Measurements from ENCODE around the gene SMARCA4. TPM values are rescaled to one million over a fixed set of nuclear protein-coding genes. Genes with fewer than 3 reads are reported as not detected.
A peak's percentile ranks its signal among the peaks of the same experiment; 100 is the strongest.

The SMARCA4 gene
- total RNA-seq, 1 donor from 2014 or later, result 140 TPM

- no peak for DNase-seq (ENCODE audit: low spot score)
Observed at GRCh38 chr19:11033251-11033650, 72.4 kb downstream of the SMARCA4 start.

GRCh38 chr19:11033763-11034162 is 72.9 kb downstream of the SMARCA4 start:
- DNase-seq (ENCODE audit: low spot score), result no peak

- no peak for DNase-seq (ENCODE audit: low spot score)
Observed at GRCh38 chr19:11034449-11035213, 73.8 kb downstream of the SMARCA4 start.

GRCh38 chr19:11035441-11036377 is 74.9 kb downstream of the SMARCA4 start:
- DNase-seq (ENCODE audit: low spot score), result peak; percentile 93

- DNase-seq (ENCODE audit: low spot score), result no peak
Observed at GRCh38 chr19:11038511-11038910, 77.7 kb downstream of the SMARCA4 start.

- DNase-seq (ENCODE audit: low spot score), result no peak
Observed at GRCh38 chr19:11041194-11041593, 80.4 kb downstream of the SMARCA4 start.

GRCh38 chr19:11041966-11042627 is 81.3 kb downstream of the SMARCA4 start:
- peak; percentile 66 for DNase-seq (ENCODE audit: low spot score)

- no peak for DNase-seq (ENCODE audit: low spot score)
Observed at GRCh38 chr19:11044431-11044830, 83.6 kb downstream of the SMARCA4 start.

- no peak for DNase-seq (ENCODE audit: low spot score)
Observed at GRCh38 chr19:11045536-11045935, 84.7 kb downstream of the SMARCA4 start.

- DNase-seq (ENCODE audit: low spot score), result no peak
Observed at GRCh38 chr19:11046605-11047354, 86.0 kb downstream of the SMARCA4 start.

GRCh38 chr19:11047866-11048265 is 87.0 kb downstream of the SMARCA4 start:
- no peak for DNase-seq (ENCODE audit: low spot score)

- no peak for DNase-seq (ENCODE audit: low spot score)
Observed at GRCh38 chr19:11050323-11051114, 89.7 kb downstream of the SMARCA4 start.

GRCh38 chr19:11053817-11054195 is 93.0 kb downstream of the SMARCA4 start:
- DNase-seq (ENCODE audit: low spot score), result no peak

- no peak for DNase-seq (ENCODE audit: low spot score)
Observed at GRCh38 chr19:11054200-11054599, 93.4 kb downstream of the SMARCA4 start.

GRCh38 chr19:11054628-11055027 is 93.8 kb downstream of the SMARCA4 start:
- no peak for DNase-seq (ENCODE audit: low spot score)

- DNase-seq (ENCODE audit: low spot score), result no peak
Observed at GRCh38 chr19:11058246-11059030, 97.6 kb downstream of the SMARCA4 start.

GRCh38 chr19:11059511-11060358 is 98.9 kb downstream of the SMARCA4 start:
- DNase-seq (ENCODE audit: low spot score), result no peak

- DNase-seq (ENCODE audit: low spot score), result no peak
Observed at GRCh38 chr19:11061952-11062351, 101.1 kb downstream of the SMARCA4 start.

GRCh38 chr19:11063434-11063833 is 102.6 kb downstream of the SMARCA4 start:
- no peak for DNase-seq (ENCODE audit: low spot score)
